MG63 (cell line): Measurements from ENCODE around the gene PHC2. TPM values are rescaled to one million over a fixed set of nuclear protein-coding genes. Genes with fewer than 3 reads are reported as not detected.

Source experiments
- DNase-seq: peaks from one replicate; pipeline ENCODE4 v3.0.0-alpha.2; 2020
- H3K27me3 ChIP-seq: fragments of 250-450 bp; sonication (Bioruptor Pico); 2 replicates; pipeline ENCODE4 v1.5.1; 2020; ENCODE audit warnings: mild to moderate bottlenecking, moderate library complexity
- H3K36me3 ChIP-seq: fragments of 250-450 bp; sonication (Bioruptor Pico); 2 replicates; pipeline ENCODE4 v1.5.1; 2020; ENCODE audit warnings: mild to moderate bottlenecking, moderate library complexity
- H3K4me3 ChIP-seq: fragments of 250-450 bp; sonication (Bioruptor Pico); 2 replicates; pipeline ENCODE4 v1.5.1; 2020; ENCODE audit warnings: mild to moderate bottlenecking, moderate library complexity
- H3K9me3 ChIP-seq: fragments of 250-450 bp; sonication (Bioruptor Pico); 2 replicates; pipeline ENCODE4 v1.5.1; 2020; ENCODE audit warnings: mild to moderate bottlenecking, moderate library complexity
- total RNA-seq: library from RNA; depleted of rRNA; stranded (reverse); fragments of >200 nt; shearing (Covaris generic); gene quantifications from 2 replicates; pipeline ENCODE4 v1.2.3, GENCODE V29; 2014; ENCODE audit warnings: low replicate concordance

Gene PHC2
- total RNA-seq, 1 experiment from 2014 or later, result 102 TPM

DNA sequence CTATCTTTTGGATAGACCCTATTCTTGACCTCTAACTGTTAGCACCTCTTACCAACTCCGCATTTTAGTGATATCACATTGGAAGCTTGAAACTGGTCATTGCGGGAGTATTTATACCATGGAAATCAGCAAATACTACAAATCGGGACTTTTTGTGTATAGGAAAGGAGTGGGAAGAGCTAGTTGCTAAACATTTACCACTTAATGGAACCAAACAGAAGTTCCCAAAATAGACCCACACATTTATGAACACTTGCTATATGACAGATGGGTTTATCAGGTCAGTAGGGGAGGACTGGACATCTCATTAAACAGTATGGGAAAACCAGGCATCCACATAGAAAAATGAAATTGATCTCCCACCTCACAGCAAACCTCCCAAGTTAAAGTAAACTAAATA is 29.4 kb downstream of the PHC2 start:
- H3K9me3 ChIP-seq, result no peaks in the 10 kb centered on the region; the same call in 1 of the 2 replicates

DNA sequence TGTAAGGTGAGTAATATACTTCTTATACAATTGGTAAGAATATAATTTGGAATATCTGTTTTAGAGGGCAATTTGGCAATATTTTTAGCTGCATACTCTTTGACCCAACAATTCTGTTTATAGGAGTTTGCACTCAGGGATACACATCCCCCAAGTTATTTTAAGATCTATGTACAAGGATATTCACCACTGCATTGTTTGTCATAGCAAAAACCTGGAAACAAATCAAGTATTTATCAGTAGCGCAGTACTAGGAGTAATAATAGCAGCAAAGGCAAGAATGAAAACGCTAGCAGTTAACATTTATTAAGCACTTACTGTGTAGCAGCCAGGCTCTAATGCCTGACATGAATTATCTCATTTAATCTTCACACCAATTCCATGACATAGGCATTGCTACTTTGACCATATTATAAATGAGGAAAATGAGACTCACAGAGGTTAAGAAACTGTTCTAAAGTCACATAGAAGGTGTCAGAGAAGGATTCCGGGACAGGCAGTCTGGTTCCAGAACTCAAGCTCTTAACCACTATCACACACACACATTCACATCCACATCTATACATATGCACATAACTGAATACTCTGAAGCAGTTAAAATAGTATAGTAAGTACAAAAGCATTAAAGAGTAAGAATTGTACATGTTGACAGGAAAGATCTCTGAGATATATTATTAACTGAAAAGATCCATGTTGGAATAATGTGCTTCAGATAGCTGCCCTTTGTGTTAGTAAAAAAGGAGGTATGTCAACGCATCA is 30.6 kb downstream of the PHC2 start:
- H3K27me3 ChIP-seq, result no peaks in the 10 kb centered on the region
- no peaks in the 10 kb centered on the region for H3K36me3 ChIP-seq
- H3K9me3 ChIP-seq, result no peaks in the 10 kb centered on the region
- H3K4me3 ChIP-seq, result no peak overlapping the region
- no peak for DNase-seq

More for the DNA sequence above, 29.4 kb downstream of the PHC2 start:
- H3K27me3 ChIP-seq, result no peaks in the 10 kb centered on the region
- H3K4me3 ChIP-seq, result no peak overlapping the region
- DNase-seq, result no peak
- no peaks in the 10 kb centered on the region for H3K36me3 ChIP-seq

DNA sequence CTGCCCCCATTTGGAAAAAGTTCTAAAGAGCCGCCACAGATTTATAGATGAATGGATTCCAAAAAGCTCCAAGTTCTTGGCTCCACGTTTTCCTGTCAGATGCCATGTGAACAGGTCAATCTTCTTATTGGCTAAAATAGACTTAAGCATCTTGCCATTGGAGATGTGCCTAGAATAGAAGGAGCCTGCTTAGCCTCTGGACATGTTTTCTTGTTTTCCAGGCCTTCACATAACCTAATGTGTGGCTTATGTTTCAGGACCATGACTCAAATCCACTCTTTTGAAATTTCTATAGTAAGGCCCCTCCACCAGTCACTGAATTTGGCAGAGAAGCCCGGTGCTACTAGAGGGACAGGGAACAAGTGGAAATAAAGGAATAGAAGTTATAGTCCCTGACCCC is 31.5 kb downstream of the PHC2 start:
- no peak for DNase-seq
- Histone ChIP-seq H3K4me3 (no peak overlapping the region), H3K36me3 (no peaks in the 10 kb centered on the region), H3K27me3 (no peaks in the 10 kb centered on the region), H3K9me3 (no peaks in the 10 kb centered on the region)

DNA sequence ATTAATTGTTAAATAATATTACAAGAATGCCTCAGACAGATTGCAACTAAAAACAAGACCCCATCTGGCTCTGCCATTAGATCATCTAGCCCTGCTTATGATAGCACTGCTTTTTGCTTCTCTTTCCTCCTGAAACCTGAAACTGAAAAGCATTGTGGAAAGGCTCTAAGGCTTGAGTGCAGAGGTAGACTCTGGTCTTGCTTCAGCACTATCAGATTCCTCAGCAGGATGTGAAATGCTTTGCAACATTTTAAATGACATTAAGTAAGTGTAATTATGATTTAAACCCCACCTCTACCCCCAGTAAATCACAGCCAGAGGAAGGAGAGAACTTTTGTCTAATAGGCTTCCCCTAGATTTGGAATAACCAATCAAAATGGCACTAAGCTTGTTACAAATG is 32.9 kb downstream of the PHC2 start:
- DNase-seq, result no peak

DNA sequence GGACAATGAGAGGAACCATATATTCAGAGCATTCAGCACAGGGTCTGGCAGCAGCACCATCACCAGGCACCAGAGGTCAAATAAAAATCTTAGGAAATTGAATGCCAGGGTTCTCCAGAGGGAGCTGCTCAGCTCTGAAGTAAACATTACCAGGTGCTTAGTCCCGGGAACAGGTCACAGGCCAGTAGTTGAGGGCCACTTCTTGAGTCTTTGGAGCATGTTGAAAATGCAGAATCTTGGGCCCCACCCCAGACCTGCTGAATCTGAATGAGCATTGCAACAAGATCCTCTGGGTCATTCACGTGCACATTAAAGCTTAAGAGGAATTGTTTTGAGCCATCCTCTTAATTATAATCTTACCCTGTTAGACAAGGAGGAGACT is 33.8 kb downstream of the PHC2 start:
- Histone ChIP-seq H3K36me3 (no peaks in the 10 kb centered on the region), H3K9me3 (no peaks in the 10 kb centered on the region), H3K27me3 (no peaks in the 10 kb centered on the region), H3K4me3 (no peak overlapping the region)
- no peak for DNase-seq

More for the DNA sequence above, 32.9 kb downstream of the PHC2 start:
- no peak overlapping the region for H3K4me3 ChIP-seq
- no peaks in the 10 kb centered on the region for H3K36me3 ChIP-seq
- H3K27me3 ChIP-seq, result no peaks in the 10 kb centered on the region
- H3K9me3 ChIP-seq, result no peaks in the 10 kb centered on the region

DNA sequence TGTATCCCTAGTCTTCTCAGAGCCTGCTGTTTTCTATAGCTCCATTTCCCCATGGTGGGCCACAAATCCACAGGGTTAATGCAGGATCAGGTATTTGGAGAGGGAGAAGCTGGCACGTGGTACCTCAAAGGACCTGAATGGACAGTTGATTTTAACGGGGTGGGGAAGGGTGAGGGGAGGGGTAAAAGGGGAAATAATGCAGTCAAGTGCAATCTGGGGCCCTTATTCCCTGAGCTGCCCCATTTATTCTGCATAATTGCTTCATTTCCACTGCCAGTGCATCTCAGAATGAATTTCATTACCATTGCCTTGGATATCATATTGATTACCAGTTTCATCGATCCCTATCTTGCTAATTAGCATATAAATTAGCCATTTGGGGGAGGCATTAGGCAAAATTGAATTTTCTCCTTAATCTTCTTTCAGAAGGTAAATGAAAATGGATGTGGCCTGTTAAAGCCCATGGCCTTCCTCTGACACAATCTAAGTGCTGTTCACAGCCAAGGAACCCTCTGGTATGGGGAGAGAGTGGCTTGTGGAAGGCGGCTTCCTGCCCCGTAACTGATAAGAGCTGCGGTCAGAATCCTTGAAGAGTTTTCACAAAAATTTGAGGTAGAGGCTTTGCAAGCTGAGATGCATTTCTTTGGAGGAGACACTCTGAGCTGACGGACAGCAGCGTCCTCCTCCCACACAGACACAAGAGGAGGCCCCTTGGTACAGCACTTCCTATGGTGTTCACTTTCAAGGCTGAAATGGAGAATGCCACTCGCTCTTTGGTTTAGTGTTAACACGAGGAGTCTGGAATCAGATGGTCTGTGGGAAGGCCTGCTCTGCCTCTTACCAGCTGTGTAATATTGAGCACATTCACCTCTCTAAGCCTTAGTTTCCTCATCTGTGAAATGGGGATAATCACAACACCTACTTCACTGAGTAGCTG is 34.4 kb downstream of the PHC2 start:
- no peak for DNase-seq
- H3K4me3 ChIP-seq, result no peak overlapping the region
- H3K9me3 ChIP-seq, result no peaks in the 10 kb centered on the region
- H3K36me3 ChIP-seq, result no peaks in the 10 kb centered on the region
- no peaks in the 10 kb centered on the region for H3K27me3 ChIP-seq

DNA sequence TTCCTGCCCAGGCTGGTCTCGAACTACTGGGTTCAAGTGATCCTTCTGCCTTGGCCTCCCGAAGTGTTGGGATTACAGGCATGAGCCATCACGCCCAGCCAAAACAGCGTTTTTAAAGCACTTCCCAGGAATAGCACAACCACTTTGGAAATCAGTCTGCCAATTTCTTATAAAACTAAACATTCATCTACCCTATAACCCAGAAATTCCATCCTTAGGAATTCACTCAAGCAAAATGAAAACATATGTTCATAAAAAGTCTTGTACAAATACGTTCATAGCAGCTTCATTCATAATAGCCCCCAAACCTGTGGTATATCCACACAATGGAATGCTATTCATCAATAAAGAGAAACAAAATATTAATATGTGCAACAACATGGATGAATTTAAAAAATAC is 36.1 kb downstream of the PHC2 start:
- Histone ChIP-seq H3K27me3 (no peaks in the 10 kb centered on the region), H3K9me3 (no peaks in the 10 kb centered on the region), H3K4me3 (no peak overlapping the region), H3K36me3 (no peaks in the 10 kb centered on the region)
- DNase-seq, result no peak

DNA sequence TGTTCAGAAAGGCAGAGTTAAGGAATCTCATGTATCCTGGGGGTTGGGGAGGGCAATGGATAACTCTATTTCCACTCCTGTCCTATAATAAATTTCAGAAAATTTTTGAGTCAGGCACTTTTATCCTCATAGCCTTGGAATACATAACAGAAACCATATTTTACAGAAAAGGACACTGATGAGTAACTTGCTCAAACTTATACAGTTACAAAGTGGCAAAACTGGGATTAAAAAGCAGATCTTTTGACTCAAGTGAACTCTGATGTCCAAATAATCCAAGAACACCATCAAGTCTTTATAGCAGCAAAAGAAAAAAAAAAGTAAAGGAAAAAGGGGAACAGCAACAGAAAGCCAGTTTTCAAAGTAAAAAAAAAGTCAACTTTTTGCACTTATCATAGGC is 36.9 kb downstream of the PHC2 start:
- Histone ChIP-seq H3K36me3 (no peaks in the 10 kb centered on the region), H3K4me3 (no peak overlapping the region), H3K9me3 (no peaks in the 10 kb centered on the region), H3K27me3 (no peaks in the 10 kb centered on the region)
- DNase-seq, result no peak

DNA sequence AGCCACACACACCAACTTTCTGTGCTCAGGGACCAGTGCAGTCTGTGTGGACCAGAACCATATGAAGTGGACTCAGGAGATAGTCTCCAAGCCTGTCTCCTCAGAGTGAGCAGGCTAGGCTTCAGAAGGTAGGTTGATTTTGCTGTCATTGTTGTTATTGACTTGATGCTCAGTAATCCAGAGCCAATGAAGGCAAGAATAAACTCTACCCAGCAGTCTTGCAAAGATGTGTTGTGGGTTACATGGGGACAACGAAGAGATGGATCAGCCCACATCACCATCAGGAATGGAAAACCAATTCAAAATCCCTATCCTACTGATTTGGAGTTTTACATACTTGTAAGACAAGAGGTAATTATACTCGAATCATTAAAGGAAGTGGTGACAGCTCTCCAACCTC is 37.4 kb downstream of the PHC2 start:
- Histone ChIP-seq H3K27me3 (no peaks in the 10 kb centered on the region), H3K36me3 (no peaks in the 10 kb centered on the region), H3K9me3 (no peaks in the 10 kb centered on the region), H3K4me3 (no peak overlapping the region)
- no peak for DNase-seq

DNA sequence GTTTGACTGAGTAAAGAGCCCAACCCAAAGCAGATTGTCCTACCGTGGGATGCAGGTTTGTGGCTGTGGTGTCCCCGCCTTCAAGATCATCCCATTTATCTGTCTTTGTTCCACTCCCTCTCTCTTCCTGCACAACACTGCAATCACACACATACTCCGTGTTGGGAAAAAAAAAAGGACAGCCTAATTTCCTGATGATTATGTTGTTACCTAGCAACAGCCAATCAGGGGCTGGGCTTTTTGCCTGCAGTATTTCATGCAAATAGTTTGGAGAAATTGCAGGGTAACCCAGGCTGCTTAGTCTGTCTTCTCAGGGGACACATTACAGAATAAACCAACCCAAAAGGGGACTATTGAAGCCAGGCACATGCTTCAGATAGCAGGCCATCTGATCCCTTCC is 38.3 kb downstream of the PHC2 start:
- Histone ChIP-seq H3K36me3 (no peaks in the 10 kb centered on the region), H3K4me3 (no peak overlapping the region)
- DNase-seq, result no peak

DNA sequence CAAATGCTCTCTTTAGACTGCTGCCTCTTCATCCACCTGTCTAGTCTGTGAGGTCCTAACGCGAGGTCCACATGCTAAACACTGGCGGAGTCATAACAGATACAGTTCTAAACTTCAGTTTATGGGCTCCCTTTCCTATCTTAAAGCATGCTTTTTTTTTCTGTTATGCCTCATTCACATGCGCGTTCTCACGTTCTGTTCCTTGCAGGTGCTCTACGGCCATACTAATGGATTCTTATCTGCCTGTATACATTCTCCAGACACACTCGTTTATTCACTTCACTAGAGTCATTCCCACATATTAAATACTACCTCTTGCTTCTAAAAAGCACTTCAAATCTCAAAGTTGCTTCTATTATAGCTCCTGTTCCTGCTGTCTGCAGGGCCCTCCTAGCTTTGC is 38.7 kb downstream of the PHC2 start:
- Histone ChIP-seq H3K36me3 (no peaks in the 10 kb centered on the region), H3K9me3 (no peaks in the 10 kb centered on the region), H3K27me3 (no peaks in the 10 kb centered on the region), H3K4me3 (no peak overlapping the region)
- no peak for DNase-seq

More for the DNA sequence above, 38.3 kb downstream of the PHC2 start:
- Histone ChIP-seq H3K27me3 (no peaks in the 10 kb centered on the region), H3K9me3 (no peaks in the 10 kb centered on the region)

DNA sequence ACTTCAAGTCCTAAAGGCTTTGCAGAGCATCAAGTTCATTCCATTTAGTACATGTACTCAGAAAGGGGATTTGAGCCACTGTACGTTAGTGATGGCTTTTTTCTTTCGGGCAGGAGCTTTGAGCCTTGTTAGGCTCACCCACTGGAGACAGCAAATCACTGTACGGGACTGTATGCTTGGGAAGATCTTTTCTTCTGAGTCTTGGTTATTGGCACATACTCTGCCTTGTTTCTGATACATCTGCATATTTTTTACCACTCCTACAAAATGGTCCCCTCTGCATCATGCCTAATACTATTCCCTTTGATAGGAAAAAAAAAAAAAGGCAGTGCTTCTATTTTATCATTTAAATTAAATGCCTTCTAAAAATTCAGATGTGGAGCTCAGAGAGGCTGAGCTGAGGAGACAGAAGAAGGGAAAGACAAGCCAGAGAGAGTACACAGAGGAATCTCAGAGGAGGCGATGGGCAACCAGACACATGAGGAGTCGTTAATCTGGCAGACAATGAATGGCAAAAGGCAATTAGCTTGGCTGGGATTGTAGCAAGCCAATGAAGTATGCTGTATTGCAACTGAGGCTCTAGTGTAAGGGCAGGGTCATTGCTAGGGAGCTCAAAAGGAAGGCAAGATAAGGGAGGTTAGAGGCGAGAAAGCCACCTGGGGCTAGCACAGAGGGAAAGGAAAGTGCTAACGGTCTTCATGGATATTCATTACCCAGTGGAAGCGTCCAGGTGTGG is 39.4 kb downstream of the PHC2 start:
- Histone ChIP-seq H3K9me3 (no peaks in the 10 kb centered on the region), H3K27me3 (no peaks in the 10 kb centered on the region), H3K36me3 (no peaks in the 10 kb centered on the region), H3K4me3 (no peak overlapping the region)
- no peak for DNase-seq

DNA sequence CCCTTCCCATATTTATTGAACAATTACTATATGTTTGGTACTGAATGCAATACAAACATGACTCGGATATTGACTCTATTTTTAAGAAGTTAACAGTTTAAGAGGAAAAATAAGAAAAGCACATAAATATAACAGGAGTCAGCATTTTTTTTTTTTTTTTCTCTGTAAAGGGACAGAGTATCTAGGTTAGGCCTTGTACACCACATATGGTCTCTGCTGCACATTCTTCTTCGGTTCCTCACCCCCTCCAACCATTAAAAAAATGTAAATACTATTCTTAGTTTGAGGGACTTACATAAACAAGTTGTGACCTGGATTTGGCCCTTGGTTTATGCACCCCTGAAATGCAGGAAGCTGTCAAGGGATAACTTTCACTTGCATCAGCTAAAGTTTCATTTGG is 40.4 kb downstream of the PHC2 start:
- no peaks in the 10 kb centered on the region for H3K36me3 ChIP-seq
- H3K27me3 ChIP-seq, result no peaks in the 10 kb centered on the region
- no peak for DNase-seq
- H3K4me3 ChIP-seq, result no peak overlapping the region
- H3K9me3 ChIP-seq, result no peaks in the 10 kb centered on the region

DNA sequence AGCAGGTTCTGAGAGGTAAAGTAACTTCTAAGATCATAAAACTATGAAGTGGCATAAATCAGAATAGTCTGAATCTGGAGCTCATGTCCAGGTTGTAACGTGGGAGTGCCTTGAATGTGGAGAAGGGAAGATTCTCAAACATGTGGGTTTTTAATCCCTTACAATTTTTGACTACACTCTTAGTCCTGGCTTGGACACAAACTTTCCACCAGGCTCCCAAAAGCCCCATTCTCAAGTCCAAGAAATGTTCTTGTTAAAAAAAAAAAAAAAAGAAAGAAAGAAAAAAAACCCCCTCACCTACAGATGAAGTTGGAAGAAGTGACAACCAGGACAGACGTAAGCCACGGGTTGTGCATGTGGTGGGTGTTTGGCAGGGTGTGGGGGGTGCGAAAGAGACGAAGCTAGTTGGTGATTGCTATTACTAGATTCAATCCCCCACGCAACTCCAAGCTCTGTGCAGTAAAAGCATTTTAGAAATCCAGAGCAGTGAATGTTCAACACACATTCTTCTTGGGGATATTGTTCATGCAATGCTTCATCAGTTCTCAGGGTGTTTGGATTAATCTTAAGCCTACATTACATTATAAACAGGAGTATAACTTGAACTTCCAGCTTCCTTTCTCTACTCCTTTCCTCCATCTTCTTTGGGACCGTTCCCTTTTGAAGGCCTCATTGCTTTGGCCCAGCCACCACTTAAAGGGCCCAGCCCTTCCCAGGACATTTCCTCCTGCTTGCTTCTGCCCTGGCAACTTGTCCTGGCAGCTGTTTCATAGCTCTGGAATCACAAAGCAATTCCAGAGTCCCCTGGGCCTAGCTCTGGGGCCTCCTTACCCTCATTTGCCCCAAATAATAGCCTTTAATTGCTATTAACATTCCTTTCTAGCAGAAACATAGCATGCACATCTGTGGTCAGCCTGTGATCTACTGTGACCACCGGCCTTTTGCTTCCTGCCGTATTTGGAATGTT is 41.8 kb downstream of the PHC2 start:
- H3K9me3 ChIP-seq, result no peaks in the 10 kb centered on the region
- peak; percentile 25 for DNase-seq
- no peaks in the 10 kb centered on the region for H3K36me3 ChIP-seq
- no peak overlapping the region for H3K4me3 ChIP-seq
- H3K27me3 ChIP-seq, result no peaks in the 10 kb centered on the region

DNA sequence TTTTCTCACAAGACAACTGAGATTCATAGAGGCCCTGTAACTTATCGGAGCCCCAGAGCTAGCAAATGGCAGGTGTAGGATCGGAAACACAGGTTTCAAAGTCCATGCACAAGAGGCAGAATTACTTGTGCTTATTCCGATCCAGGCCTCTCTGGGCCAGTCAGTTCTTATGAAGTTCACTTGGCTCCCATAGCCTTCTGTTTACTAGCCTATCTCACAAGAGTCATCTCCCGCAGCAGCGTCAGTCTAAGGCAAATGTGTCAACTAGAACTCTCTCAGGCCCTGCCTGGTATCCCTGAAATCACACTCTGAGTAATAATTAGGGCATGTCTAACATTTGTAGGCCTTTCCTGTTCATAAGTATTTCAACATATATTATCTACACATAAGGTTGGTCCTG is 43.3 kb downstream of the PHC2 start:
- no peak for DNase-seq

DNA sequence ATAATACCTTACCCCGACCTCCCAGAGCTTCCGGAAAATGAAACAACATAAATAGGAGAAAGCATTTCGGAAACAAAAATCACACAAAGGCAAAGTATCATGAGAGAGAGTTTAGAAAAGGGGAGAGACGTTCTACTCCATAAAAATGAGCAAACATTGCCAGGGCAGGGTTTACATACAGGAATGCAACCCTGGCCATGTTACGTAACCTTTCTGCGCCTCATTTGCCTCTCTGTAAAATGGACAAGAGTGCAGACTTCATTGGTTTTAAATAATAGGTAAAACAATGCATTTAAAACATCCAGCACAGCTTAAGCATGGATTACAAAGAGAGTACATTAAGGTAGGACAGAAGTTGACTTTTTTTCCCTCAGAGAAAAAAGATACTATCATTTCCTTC is 45.6 kb downstream of the PHC2 start:
- no peaks in the 10 kb centered on the region for H3K27me3 ChIP-seq
- H3K36me3 ChIP-seq, result no peaks in the 10 kb centered on the region
- no peaks in the 10 kb centered on the region for H3K9me3 ChIP-seq
- no peak overlapping the region for H3K4me3 ChIP-seq
- no peak for DNase-seq

More for the DNA sequence above, 43.3 kb downstream of the PHC2 start:
- Histone ChIP-seq H3K36me3 (no peaks in the 10 kb centered on the region), H3K4me3 (no peak overlapping the region), H3K9me3 (no peaks in the 10 kb centered on the region), H3K27me3 (no peaks in the 10 kb centered on the region)
